ENCODE measurements around the gene VPS41.

DNA sequence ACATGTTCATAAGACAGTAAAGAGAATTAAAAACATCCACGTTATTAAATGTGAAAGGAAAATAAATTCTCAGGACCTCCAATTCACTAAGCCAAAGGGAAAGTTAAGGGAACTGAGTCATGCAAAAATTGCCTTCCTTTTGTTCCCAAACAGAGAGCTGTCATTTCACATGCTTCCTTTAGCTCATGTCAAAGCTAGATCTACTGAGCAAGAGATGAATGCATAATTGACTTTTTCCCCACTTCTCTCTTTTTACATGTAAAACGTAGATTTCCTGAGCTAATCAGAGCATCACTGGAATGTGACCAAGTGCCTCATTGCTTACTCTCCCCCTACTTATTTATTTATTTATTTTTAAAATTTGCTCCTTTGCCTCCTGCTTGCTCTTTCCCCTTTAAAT is 148.8 kb downstream of the VPS41 start:
- TF ChIP-seq, protein P1, sequence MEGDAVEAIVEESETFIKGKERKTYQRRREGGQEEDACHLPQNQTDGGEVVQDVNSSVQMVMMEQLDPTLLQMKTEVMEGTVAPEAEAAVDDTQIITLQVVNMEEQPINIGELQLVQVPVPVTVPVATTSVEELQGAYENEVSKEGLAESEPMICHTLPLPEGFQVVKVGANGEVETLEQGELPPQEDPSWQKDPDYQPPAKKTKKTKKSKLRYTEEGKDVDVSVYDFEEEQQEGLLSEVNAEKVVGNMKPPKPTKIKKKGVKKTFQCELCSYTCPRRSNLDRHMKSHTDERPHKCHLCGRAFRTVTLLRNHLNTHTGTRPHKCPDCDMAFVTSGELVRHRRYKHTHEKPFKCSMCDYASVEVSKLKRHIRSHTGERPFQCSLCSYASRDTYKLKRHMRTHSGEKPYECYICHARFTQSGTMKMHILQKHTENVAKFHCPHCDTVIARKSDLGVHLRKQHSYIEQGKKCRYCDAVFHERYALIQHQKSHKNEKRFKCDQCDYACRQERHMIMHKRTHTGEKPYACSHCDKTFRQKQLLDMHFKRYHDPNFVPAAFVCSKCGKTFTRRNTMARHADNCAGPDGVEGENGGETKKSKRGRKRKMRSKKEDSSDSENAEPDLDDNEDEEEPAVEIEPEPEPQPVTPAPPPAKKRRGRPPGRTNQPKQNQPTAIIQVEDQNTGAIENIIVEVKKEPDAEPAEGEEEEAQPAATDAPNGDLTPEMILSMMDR (IDR thresholded peaks at IDR 0.05; ENCODE audit: borderline replicate concordance, extremely low read depth, low read length, poor library complexity, severe bottlenecking): no peak
- no peak for TF ChIP-seq EZH2 (IDR thresholded peaks at IDR 0.05; ENCODE audit: borderline replicate concordance, low read depth, low read length, severe bottlenecking)

All from DND-41 (cell line).